ENCODE results near the gene CLINT1.
A peak's percentile ranks its signal among the peaks of the same experiment; 100 is the strongest.

Gene CLINT1

DNA sequence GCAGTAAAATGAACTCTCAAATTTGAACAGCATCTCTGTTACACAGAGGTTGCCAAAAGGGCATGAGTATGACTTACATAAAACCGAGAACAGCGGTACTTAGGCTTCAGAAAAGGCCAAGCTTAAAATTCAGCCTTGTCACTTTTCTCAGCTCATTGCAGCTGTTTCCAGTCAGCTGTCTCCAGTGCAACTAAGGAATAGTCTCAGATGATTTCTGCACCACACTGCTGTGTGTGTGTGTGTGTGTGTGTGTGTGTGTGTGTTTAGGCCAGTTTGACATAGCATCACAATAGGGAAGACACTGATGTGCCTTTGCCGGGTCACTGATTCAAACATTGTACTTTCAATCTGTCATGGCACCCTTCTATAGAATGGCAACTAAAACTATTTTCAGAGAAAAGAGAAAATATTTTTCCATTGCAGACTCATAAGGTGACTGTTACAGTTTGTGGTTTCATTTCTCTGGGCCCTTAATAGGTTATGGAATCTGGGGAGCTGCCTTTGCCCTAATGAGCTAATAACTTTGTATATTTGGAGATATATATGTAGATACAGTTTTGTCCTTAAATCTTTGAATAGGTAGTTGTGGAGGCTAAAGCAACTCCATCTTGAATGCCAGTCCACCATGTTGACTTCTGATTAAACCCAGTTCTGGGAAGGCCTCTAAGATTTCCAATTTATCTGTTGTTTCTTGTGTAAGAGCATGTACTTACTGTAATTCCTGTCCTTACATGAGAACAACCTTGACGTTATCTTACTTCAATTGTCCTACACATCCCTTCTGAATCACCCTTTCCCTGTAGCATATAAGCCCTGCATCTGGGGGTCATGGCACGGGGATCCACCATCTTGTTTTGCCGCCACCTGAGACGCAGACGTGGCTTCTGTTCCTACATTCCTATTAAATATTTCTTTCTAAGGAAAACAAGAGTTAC, 110.9 kb downstream of the CLINT1 start:
- no peak overlapping the region for H3K27ac ChIP-seq (ENCODE audit: low read length)
- H3K9me3 ChIP-seq (ENCODE audit: insufficient read depth, low read depth, low read length), result no peaks in the 10 kb centered on the region
- no peaks in the 10 kb centered on the region for H3K36me3 ChIP-seq (ENCODE audit: insufficient read depth, low read depth, low read length)
- H3K4me1 ChIP-seq (ENCODE audit: insufficient read depth, low read length), result peaks cover 2% of the 10 kb centered on the region
- H3K4me3 ChIP-seq (ENCODE audit: low read length), result no peak overlapping the region
- no peak overlapping the region for H3K9ac ChIP-seq (ENCODE audit: low read depth, low read length)
- H3K27me3 ChIP-seq (ENCODE audit: insufficient read depth, low read length), result peaks cover 21% of the 10 kb centered on the region

DNA sequence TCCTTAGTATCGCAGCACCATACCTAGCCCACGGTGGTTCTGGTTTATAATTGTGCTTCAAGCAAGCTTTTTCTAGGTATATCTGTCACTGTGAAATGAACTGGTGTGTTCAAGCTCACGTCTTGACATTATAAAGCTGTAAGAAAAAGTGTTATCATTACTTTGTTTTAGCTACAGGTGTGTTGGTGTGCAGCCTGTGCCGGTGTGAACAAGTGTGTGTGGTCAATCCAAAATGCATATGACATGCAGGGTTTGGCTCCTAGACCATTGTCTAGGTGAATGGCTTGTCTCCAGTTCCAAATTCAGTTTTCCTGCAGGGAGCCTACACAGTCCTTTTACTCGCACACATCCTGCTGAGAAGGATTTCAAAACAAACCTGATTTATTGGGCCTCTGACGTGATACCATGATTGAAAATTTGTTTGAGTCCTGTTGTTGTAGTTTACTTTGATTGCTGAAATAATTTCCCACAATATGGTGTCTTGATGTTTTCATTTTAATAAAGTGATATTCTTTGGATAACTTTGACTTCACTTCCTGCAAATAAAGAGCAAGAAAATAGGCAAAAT, 111.7 kb downstream of the CLINT1 start:
- no peak overlapping the region for H3K4me3 ChIP-seq (ENCODE audit: low read length)
- H3K9me3 ChIP-seq (ENCODE audit: insufficient read depth, low read depth, low read length), result no peaks in the 10 kb centered on the region
- H3K9ac ChIP-seq (ENCODE audit: low read depth, low read length), result no peak overlapping the region
- H3K4me1 ChIP-seq (ENCODE audit: insufficient read depth, low read length), result peaks cover 2% of the 10 kb centered on the region
- no peak overlapping the region for H3K27ac ChIP-seq (ENCODE audit: low read length)
- no peaks in the 10 kb centered on the region for H3K36me3 ChIP-seq (ENCODE audit: insufficient read depth, low read depth, low read length)
- peaks cover 25% of the 10 kb centered on the region for H3K27me3 ChIP-seq (ENCODE audit: insufficient read depth, low read length)

DNA sequence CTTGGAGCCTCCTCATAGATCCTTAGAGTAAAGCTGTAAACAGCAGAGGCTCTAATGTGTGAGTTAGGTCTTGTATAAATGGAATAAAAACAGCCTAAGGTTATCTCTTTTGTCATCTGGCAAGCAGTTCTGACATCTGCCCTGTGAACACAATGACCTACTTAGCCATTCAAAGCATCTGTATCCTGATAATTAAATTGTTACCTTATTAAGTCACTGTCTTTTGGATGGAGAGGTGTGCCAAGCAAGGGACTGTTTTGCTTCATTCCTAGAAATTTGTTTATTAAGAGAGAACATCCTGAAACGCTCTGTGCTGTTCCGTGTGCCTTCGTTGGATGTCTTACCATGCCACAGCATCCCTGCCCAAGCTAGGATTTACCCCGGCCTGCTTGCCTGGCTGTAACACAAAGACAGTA, 113.9 kb downstream of the CLINT1 start:
- H3K27me3 ChIP-seq (ENCODE audit: insufficient read depth, low read length), result peaks cover 25% of the 10 kb centered on the region
- no peak overlapping the region for H3K27ac ChIP-seq (ENCODE audit: low read length)
- H3K4me1 ChIP-seq (ENCODE audit: insufficient read depth, low read length), result peaks cover 2% of the 10 kb centered on the region
- H3K9ac ChIP-seq (ENCODE audit: low read depth, low read length), result no peak overlapping the region
- no peaks in the 10 kb centered on the region for H3K9me3 ChIP-seq (ENCODE audit: insufficient read depth, low read depth, low read length)
- H3K4me3 ChIP-seq (ENCODE audit: low read length), result no peak overlapping the region
- peaks cover 2% of the 10 kb centered on the region; the same call in 1 of the 2 replicates for H3K36me3 ChIP-seq (ENCODE audit: insufficient read depth, low read depth, low read length)

DNA sequence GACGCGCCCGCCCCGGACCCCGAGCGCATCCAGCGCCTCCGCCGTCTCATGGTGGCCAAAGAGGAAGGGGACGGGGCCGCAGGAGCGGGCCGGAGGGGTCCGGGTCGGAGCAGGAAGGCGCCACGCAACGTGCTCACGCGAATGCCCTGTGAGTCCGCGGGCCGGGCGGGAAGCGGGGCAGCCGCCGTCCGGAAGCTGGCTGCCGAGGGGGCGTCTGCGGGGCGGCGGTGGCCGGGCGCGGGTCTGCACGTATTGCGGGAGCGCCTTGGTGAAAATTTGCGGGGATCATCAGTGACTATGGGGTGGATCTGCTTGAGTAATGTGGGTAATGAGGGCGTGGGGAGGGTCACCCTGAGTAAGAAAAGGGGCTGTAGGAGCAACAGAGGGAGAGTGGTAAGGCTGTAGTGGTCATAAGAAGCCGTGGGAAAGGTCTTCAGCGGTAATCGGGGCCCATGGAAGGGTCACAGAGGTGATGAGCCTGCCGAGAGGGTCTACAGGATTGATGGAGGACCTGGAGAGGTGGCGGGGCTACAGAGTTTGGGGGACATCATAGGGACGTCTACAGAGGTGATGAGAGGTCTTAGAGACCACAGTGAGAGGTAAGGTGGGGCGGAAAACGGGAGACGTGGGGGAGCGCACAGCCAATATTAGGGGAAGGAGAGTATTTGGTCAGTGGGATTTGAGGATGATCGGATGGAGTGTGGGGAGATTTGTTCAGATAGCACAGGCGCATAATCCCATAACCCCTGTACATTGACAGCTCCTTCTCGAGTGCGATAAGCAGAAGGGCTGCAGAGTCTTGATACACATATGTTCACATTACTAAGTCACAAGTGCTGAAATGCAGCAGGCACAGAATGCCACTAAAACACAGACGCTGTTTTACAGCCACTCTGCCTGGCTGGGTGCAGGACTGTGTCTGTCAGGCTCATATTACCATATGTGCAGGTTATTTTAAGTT, 114.6 kb downstream of the CLINT1 start:
- Histone ChIP-seq H3K9me3 (ENCODE audit: insufficient read depth, low read depth, low read length) (no peaks in the 10 kb centered on the region), H3K9ac (ENCODE audit: low read depth, low read length) (peak overlapping the region; percentile 68; the same call in 1 of the 2 replicates), H3K36me3 (ENCODE audit: insufficient read depth, low read depth, low read length) (peaks cover 9% of the 10 kb centered on the region), H3K27me3 (ENCODE audit: insufficient read depth, low read length) (peaks cover 25% of the 10 kb centered on the region), H3K4me1 (ENCODE audit: insufficient read depth, low read length) (peaks cover 2% of the 10 kb centered on the region), H3K4me3 (ENCODE audit: low read length) (peak overlapping the region; percentile 84), H3K27ac (ENCODE audit: low read length) (no peak overlapping the region)

DNA sequence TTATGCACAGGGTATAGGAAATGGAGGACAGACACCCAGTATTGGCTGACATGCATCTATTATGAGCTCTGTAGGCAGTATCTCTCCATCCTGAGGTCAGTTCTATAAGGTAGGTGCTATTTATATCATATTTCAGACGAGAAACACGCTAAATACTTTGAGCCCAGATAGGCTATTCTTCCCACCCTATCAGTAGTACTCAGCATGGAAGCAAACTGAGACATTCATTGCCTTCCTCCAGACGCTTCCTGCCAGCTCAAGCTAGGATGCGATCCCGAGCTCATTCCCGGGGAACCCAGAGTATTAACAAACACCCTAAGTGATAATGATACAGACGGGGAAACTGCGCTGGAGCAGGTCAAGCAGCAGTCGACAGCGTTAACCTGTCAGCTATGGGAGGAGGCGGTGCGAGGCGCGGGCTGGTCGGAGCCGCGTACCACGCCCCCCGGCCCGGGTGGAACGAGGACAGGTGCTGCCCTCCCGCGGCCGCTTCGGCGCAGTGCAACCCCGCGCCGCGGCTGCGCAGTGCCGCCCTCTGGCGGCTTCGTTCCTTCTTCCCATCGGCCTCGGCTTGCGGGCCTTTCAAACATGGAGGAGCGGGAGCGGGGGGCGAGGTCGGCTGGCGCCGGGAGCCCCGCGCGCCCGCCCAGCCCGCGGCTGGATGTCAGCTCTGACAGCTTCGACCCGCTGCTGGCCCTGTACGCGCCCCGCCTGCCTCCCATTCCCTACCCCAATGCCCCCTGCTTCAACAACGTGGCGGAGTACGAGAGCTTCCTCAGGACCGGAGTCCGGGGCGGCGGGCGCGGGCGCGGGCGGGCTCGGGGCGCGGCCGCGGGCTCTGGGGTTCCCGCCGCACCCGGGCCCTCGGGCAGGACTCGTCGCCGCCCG, 115.5 kb downstream of the CLINT1 start, which contains the start of gene LSM11:
TSS of gene LSM11 (plus strand) at position 550 of the 888 bp plus-strand sequence. CDS start at position 589, 39 bp downstream.
- no peak within 1 kb of the TSS for H3K27ac ChIP-seq (ENCODE audit: low read length)
- H3K27me3 ChIP-seq (ENCODE audit: insufficient read depth, low read length), result peaks cover 25% of the 10 kb centered on the region
- peaks cover 2% of the 10 kb centered on the region for H3K4me1 ChIP-seq (ENCODE audit: insufficient read depth, low read length)
- H3K9me3 ChIP-seq (ENCODE audit: insufficient read depth, low read depth, low read length), result no peaks in the 10 kb centered on the region
- peak within 1 kb of the TSS; percentile 84 for H3K4me3 ChIP-seq (ENCODE audit: low read length)
- peak within 1 kb of the TSS; percentile 68; the same call in 1 of the 2 replicates for H3K9ac ChIP-seq (ENCODE audit: low read depth, low read length)
- peaks cover 16% of the 10 kb centered on the region for H3K36me3 ChIP-seq (ENCODE audit: insufficient read depth, low read depth, low read length)

DNA sequence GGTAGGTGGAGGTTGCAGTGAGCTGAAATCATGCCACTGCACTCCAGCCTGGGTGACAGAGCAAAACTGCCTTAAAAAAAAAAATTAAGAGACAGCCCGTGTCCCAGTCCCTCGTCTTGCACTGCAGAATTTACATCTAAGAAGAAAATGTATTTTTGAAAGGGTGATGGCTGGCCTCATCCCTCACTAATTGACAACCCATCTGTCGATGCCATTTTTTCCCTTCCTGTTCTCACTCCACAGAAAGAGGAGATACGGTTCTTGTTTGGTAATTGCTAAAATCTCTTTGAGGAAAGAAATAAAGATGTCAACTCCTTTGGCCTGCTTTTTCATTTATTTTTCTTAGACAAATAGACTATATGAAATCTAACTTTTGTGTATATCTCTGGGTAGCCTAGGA, 117.8 kb downstream of the CLINT1 start:
- H3K9me3 ChIP-seq (ENCODE audit: insufficient read depth, low read depth, low read length), result no peaks in the 10 kb centered on the region

DNA sequence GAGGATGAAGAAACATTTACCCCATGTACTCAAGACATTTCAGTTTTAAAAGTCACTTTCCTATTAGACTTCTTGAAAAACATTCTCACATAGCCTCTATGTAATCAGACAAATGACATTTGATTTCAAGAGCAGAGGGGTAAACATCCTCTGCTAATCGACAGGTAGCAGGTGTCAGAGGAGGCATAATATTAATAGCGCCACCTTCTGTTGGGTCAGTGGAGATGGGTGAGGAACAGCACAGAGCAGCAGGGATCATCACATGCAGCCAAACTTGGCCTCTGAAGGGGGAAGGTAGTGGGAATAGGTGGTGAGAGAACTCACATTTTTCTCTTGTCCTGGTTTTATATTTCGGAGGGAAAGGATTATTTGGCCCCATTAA, 118.7 kb downstream of the CLINT1 start:
- peaks cover 41% of the 10 kb centered on the region for H3K36me3 ChIP-seq (ENCODE audit: insufficient read depth, low read depth, low read length)

More for the DNA sequence above, 117.8 kb downstream of the CLINT1 start:
- no peak overlapping the region for H3K9ac ChIP-seq (ENCODE audit: low read depth, low read length)
- peaks cover 32% of the 10 kb centered on the region for H3K36me3 ChIP-seq (ENCODE audit: insufficient read depth, low read depth, low read length)
- no peak overlapping the region for H3K4me3 ChIP-seq (ENCODE audit: low read length)
- peaks cover 2% of the 10 kb centered on the region; the same call in 1 of the 2 replicates for H3K4me1 ChIP-seq (ENCODE audit: insufficient read depth, low read length)
- H3K27me3 ChIP-seq (ENCODE audit: insufficient read depth, low read length), result peaks cover 25% of the 10 kb centered on the region
- H3K27ac ChIP-seq (ENCODE audit: low read length), result no peak overlapping the region

DNA sequence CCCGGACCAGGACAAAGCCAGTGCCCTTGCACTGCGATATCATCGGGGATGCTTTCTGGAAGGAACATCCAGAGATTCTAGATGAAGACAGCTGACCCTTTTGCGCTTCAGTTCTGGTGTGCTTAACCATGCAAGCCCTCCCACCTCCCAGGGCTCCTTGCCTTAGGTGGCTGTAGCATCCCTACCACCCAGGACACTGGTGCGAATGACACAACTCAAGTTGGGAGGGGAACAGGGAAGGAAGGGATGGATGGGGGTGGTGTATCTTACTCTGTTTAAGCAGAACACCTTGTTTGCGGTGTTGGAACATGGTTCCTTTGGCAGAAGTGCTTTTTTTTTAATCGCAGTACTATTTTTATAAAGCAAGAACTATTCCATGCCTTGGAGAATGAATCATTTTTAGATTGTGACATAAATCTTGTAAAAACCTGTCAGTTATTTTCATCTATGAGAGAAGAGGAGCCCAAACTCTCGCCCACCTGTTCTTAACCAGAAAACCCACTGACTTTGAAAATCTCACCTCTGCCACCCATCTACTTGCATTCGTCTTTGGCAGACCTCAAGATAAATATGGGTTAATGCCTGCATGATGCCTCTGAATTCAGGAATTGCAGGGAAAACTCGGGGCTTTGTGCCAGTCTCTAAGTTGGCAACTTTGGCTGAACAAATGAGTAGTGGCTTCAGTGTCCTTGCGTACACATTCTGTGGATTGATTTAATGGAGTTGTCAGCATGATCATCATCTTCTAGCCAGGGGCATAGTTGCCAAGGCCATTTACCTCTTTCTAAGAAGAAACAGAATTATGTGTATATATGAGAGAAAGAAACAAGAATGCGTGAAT, 119.3 kb downstream of the CLINT1 start:
- no peak overlapping the region for H3K27ac ChIP-seq (ENCODE audit: low read length)
- H3K36me3 ChIP-seq (ENCODE audit: insufficient read depth, low read depth, low read length), result peaks cover 47% of the 10 kb centered on the region
- no peak overlapping the region for H3K9ac ChIP-seq (ENCODE audit: low read depth, low read length)
- H3K4me1 ChIP-seq (ENCODE audit: insufficient read depth, low read length), result peaks cover 2% of the 10 kb centered on the region; the same call in 1 of the 2 replicates
- peaks cover 13% of the 10 kb centered on the region for H3K27me3 ChIP-seq (ENCODE audit: insufficient read depth, low read length)
- no peaks in the 10 kb centered on the region for H3K9me3 ChIP-seq (ENCODE audit: insufficient read depth, low read depth, low read length)
- no peak overlapping the region for H3K4me3 ChIP-seq (ENCODE audit: low read length)

More for the DNA sequence above, 118.7 kb downstream of the CLINT1 start:
- no peak overlapping the region for H3K27ac ChIP-seq (ENCODE audit: low read length)
- H3K4me1 ChIP-seq (ENCODE audit: insufficient read depth, low read length), result peaks cover 2% of the 10 kb centered on the region; the same call in 1 of the 2 replicates
- H3K4me3 ChIP-seq (ENCODE audit: low read length), result no peak overlapping the region
- no peaks in the 10 kb centered on the region for H3K9me3 ChIP-seq (ENCODE audit: insufficient read depth, low read depth, low read length)
- H3K27me3 ChIP-seq (ENCODE audit: insufficient read depth, low read length), result peaks cover 19% of the 10 kb centered on the region
- no peak overlapping the region for H3K9ac ChIP-seq (ENCODE audit: low read depth, low read length)

DNA sequence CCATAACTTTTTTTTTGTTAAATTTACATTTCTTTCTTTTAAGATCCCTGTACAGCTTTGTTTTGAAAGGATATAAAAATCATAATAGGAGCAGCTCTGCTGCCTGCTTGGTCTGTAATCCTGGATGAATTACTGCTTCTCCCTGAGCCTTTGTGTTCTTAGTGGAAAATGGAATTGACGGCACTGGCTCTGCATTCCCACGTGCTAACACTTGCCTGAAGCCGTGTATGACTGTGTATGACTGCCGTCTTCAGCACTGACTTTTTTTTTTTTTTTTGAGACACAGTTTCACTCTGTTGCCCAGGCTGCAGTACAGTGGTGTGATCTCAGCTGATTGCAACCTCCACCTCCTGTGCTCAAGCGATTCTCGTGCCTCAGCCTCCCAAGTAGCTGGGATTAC, 123.0 kb downstream of the CLINT1 start:
- Histone ChIP-seq H3K36me3 (ENCODE audit: insufficient read depth, low read depth, low read length) (peaks cover 60% of the 10 kb centered on the region), H3K27me3 (ENCODE audit: insufficient read depth, low read length) (no peaks in the 10 kb centered on the region), H3K9me3 (ENCODE audit: insufficient read depth, low read depth, low read length) (no peaks in the 10 kb centered on the region), H3K4me1 (ENCODE audit: insufficient read depth, low read length) (no peaks in the 10 kb centered on the region), H3K27ac (ENCODE audit: low read length) (no peak overlapping the region), H3K4me3 (ENCODE audit: low read length) (no peak overlapping the region), H3K9ac (ENCODE audit: low read depth, low read length) (no peak overlapping the region)
